Esophagus muscularis mucosa (tissue), 4 donors: Measurements from ENCODE around the gene HSPB9.

ENCODE experiments used
- CTCF ChIP-seq, 3 experiments: fragments of 200-600 bp in 2 of 3; fragments of 450-650 bp in 1 of 3; sonication (generic) in 2 of 3; IDR thresholded peaks; one replicate each; pipeline ENCODE4 v1.5.1; 2017 to 2019; ENCODE audit warnings: antibody characterized with exemption in 3 of 3, mild to moderate bottlenecking in 2 of 3, moderate library complexity in 1 of 3
- EP300 ChIP-seq: sonication (generic); formaldehyde crosslinking; IDR thresholded peaks from one replicate; pipeline ENCODE4 v1.6.1; 2017; ENCODE audit warnings: antibody characterized with exemption
- POLR2A ChIP-seq: fragments of 450-650 bp; IDR thresholded peaks from one replicate; pipeline ENCODE4 v1.6.1; 2017; ENCODE audit warnings: antibody characterized with exemption, moderate library complexity, mild to moderate bottlenecking, low read depth
- POLR2AphosphoS5 ChIP-seq, 2 donors: sonication (generic); formaldehyde crosslinking; IDR thresholded peaks; one replicate each; pipeline ENCODE4 v1.6.1; 2017; ENCODE audit warnings: antibody characterized with exemption in 2 of 2

DNA sequence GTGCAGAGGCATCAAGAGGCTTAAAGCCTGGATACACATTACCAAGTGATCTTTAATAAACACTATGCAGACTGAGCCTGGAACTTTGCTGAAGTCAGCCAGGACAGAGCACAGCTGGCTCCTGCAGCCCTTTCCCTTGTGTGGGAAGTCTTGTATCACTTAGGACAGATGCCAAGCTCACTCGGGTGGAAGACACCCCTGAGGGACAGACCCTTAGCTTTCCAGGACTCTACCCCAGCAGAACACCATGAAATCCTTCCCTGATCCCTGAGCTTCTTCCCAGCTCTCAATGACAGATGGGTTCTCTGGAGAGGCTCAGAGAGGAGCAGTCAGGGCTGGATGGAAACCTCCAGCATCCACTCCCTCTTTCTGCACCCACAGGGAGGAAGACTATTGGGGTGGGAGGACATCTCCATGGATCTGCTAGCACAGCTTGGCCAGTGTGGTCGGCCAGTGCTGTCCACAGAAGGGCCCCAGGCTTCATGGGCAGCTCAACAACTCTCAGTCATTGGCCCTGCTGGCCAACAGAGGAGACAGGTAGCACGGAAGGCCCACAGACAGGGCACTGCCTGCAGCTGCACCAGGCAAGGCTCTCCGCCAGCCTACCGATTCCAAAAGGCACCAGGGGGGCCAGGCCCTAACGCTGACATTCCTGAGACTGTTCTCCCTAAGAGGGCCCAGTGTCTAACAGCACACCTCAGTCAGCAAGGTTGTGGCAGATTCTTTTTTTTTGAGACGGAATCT lies 16.3 kb downstream of the HSPB9 start:
- no peak for TF ChIP-seq EP300
- TF ChIP-seq CTCF (IDR thresholded peaks at IDR 0.05), result no peak
- TF ChIP-seq POLR2A, result no peak
- no peak for TF ChIP-seq POLR2AphosphoS5 (IDR thresholded peaks at IDR 0.05)
